ENCODE measurements around the gene ACAP1.
"Not testable (repeated sequence)": the region's sequence is repeated elsewhere in the genome, so short reads cannot be mapped to it uniquely, and the experiment has no call there.

ACAP1 gene

DNA sequence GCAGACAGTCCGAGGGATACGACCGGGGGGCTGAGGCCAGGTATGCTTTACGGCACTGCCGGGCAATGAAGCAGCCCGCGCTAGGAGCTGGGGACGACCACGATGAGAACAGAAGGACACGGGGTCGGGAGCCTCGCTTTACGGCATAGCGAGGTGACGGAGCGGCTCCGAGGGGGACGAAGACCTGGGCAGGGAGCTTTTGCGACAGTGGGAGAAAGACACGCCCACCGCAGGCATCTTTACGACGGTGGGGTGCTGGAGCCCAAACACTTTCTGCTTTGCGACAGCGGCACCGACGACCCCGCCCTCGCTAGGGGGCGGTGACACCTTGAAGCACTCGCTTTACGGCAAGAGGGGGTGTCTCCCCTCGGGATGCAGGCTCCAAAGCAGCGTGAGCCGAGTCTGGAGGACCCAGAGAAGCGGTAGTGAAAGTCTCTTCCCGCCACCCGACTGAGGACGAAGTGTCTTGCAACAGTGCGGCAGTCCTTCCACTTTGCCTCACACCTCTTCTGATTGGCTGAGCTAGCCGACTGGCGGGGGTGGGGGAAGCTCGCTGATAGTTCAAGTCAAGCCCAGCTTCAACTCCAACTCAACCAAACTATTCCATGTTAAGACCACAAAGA, 6.8 kb upstream of the ACAP1 start:
- H3K4me3 Mint-ChIP-seq = peak overlapping the region; percentile 94
- peaks cover 63% of the 10 kb centered on the region for H3K4me1 Mint-ChIP-seq
- CTCF ChIA-PET = interaction anchor here (0.9 to 2.0 kb wide), 11 partner anchors 9 to 358 kb away, joined by 3 to 7 read pairs (median 4); partner anchors contain the start of genes TMEM95 and TP53
- H3K27me3 Mint-ChIP-seq = no peaks in the 10 kb centered on the region
- DNase-seq = peak; percentile 98
- no peaks in the 10 kb centered on the region for H3K36me3 Mint-ChIP-seq
- H3K9me3 Mint-ChIP-seq = no peaks in the 10 kb centered on the region
- peak overlapping the region; percentile 96 for H3K27ac Mint-ChIP-seq

- Mint-ChIP-seq H3K4me3 (peak overlapping the region; percentile 94), H3K4me1 (peaks cover 67% of the 10 kb centered on the region), H3K36me3 (no peaks in the 10 kb centered on the region), H3K9me3 (no peaks in the 10 kb centered on the region), H3K27me3 (no peaks in the 10 kb centered on the region), H3K27ac (peak overlapping the region; percentile 96)
- DNase-seq = peak; percentile 87
- CTCF ChIA-PET = interaction anchor here (0.9 to 2.0 kb wide), 11 partner anchors 10 to 357 kb away, joined by 3 to 7 read pairs (median 4); partner anchors contain the start of genes TMEM95 and TP53
Observed at GRCh38 chr17:7329997-7330637, 6.2 kb upstream of the ACAP1 start.

- Mint-ChIP-seq H3K4me3 (peak overlapping the region; percentile 94), H3K4me1 (peaks cover 73% of the 10 kb centered on the region), H3K27ac (peak overlapping the region; percentile 58), H3K36me3 (no peaks in the 10 kb centered on the region), H3K9me3 (no peaks in the 10 kb centered on the region), H3K27me3 (no peaks in the 10 kb centered on the region)
- CTCF ChIA-PET = interaction anchor here (0.7 to 2.0 kb wide), 3 partner anchors 14 to 230 kb away, joined by 3 to 7 read pairs (median 4); no protein-coding TSS in a partner anchor
- no peak for DNase-seq
Observed at GRCh38 chr17:7330638-7331015, 5.7 kb upstream of the ACAP1 start.

DNA sequence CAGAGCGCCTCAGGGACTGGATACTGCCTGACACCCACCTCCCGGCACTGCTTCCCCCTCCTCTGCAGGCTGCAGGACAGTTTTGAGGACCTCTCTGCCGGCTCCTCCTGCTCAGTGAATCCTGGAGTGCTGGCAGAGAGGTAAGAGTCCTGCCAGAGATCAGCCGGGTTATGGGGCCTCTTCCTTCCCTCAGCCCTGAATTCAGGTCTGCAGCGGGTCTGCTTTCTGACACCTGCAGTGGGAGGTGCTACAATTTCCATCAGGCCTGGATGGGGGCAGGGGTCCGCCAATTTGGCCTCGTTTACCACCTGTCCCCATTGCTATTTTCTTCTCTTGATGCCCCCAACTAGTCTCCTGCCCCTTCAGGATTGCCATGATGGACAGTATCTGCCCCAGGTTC, 4.2 kb upstream of the ACAP1 start:
- peaks cover 79% of the 10 kb centered on the region for H3K4me1 Mint-ChIP-seq
- H3K27ac Mint-ChIP-seq = peak overlapping the region; percentile 86
- H3K4me3 Mint-ChIP-seq = peak overlapping the region; percentile 48
- H3K27me3 Mint-ChIP-seq = no peaks in the 10 kb centered on the region
- peaks cover 6% of the 10 kb centered on the region for H3K36me3 Mint-ChIP-seq
- no peak for DNase-seq
- H3K9me3 Mint-ChIP-seq = no peaks in the 10 kb centered on the region
- CTCF ChIA-PET = no interaction called here

DNA sequence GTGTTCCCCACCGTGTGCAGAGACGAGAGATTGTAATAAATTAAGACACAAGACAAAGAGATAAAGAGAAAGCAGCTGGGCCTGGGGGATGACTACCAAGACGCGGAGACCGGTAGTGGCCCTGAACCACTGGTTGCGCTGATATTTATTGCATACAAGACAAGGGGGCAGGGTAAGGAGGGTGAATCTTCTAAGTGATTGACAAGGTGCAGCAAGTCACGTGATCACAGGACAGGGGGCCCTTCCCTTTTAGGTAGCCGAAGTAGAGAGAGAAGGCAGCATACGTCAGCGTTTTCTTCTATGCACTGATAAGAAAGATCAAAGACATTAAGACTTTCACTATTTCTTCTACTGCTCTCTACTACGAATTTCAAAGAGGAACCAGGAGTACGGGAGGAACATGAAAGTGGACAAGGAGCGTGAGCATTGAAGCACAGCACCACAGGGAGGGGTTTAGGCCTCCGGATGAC, 3.7 kb upstream of the ACAP1 start:
- H3K9me3 Mint-ChIP-seq, CTCF ChIA-PET, H3K27me3 Mint-ChIP-seq: not testable (repeated sequence)
- peaks cover 79% of the 10 kb centered on the region for H3K4me1 Mint-ChIP-seq
- DNase-seq = peak; percentile 62
- H3K27ac Mint-ChIP-seq = peak overlapping the region; percentile 86
- peak overlapping the region; percentile 48 for H3K4me3 Mint-ChIP-seq
- H3K36me3 Mint-ChIP-seq = peaks cover 11% of the 10 kb centered on the region

DNA sequence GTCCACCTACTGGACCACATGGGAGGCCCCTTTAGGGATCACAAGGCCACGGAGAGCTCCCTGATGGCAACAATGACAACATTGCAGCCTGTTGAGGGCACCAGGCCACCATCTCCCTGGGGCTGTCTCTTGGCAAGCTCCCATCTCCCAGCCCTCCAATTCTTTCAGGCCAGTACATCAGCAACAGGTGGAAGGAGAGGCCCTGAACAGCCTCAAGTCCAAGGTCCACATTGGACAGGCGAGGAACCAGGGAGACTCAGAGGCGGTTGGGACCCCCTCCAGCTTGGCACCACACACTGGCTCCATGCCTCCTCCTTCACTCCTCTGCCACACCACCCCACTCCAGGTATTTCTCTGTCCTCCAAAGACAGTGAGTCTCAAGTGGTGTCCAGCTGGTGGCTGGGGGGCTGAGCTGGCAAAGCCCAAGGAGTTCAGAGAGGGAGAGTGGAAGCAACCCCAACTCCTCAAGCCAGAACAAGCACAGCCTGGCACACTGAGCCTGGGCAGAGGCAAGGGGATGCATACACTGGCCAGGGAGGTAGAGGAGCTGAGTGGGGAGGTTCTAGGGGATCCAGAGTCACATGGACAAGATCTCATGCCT, 1.3 kb upstream of the ACAP1 start:
- Mint-ChIP-seq H3K27me3 (no peaks in the 10 kb centered on the region), H3K27ac (no peak overlapping the region), H3K36me3 (peaks cover 23% of the 10 kb centered on the region), H3K4me1 (peaks cover 76% of the 10 kb centered on the region), H3K9me3 (no peaks in the 10 kb centered on the region), H3K4me3 (peak overlapping the region; percentile 88)
- no peak for DNase-seq
- CTCF ChIA-PET = interaction anchor here (1.3 to 6.3 kb wide), 3 partner anchors 9 to 39 kb away, joined by 3 to 54 read pairs (median 29); no protein-coding TSS in a partner anchor

GRCh38 chr17:7335765-7336164, 564 bp upstream of the ACAP1 start:
- Mint-ChIP-seq H3K27ac (peak overlapping the region; percentile 95), H3K4me1 (peaks cover 76% of the 10 kb centered on the region), H3K4me3 (peak overlapping the region; percentile 88), H3K36me3 (peaks cover 28% of the 10 kb centered on the region)
- H3K27me3 Mint-ChIP-seq, H3K9me3 Mint-ChIP-seq, DNase-seq: not testable (repeated sequence)
- CTCF ChIA-PET = interaction anchor here (0.9 to 6.3 kb wide), 12 partner anchors 10 to 101 kb away, joined by 3 to 54 read pairs (median 9); partner anchors contain the start of genes GPS2, NLGN2 and TMEM95

- Mint-ChIP-seq H3K36me3 (peaks cover 39% of the 10 kb centered on the region), H3K4me3 (peak overlapping the region; percentile 88), H3K27ac (peak overlapping the region; percentile 95), H3K4me1 (peaks cover 66% of the 10 kb centered on the region)
- not testable (repeated sequence) for H3K27me3 Mint-ChIP-seq, H3K9me3 Mint-ChIP-seq, DNase-seq
- CTCF ChIA-PET = interaction anchor here (1.2 to 6.3 kb wide), 9 partner anchors 8 to 223 kb away, joined by 5 to 54 read pairs (median 13); partner anchors contain the start of genes GPS2 and TMEM95
Observed at GRCh38 chr17:7337600-7337999, 1.3 kb downstream of the ACAP1 start.

DNA sequence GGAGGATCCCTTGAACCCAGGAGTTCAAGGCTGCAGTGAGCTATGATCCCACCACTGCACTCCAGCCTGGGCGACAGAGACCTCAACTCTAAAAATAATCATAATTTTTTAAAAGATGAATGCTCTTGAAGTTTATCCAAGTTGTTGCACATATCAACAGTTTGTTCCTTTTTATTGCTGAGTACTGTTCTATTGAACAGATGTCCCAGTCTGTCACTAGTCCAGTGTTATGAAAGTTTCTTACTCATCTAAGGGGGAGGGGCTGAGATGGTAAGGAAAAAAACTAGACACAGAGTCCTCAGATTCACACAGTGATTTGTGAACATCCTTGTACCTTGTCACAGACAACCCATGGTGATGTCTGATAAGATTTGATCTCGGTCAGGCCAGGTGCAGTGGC, 3.9 kb downstream of the ACAP1 start:
- no peak overlapping the region for H3K4me3 Mint-ChIP-seq
- DNase-seq = no peak
- H3K4me1 Mint-ChIP-seq = peaks cover 52% of the 10 kb centered on the region
- peaks cover 56% of the 10 kb centered on the region for H3K36me3 Mint-ChIP-seq
- H3K9me3 Mint-ChIP-seq = no peaks in the 10 kb centered on the region
- H3K27ac Mint-ChIP-seq = no peak overlapping the region
- CTCF ChIA-PET = interaction anchor here (2.0 to 6.3 kb wide), 2 partner anchors 15 to 27 kb away, joined by 4 to 54 read pairs; no protein-coding TSS in a partner anchor
- no peaks in the 10 kb centered on the region for H3K27me3 Mint-ChIP-seq

GRCh38 chr17:7341842-7342241, 5.5 kb downstream of the ACAP1 start:
- Mint-ChIP-seq H3K36me3 (peaks cover 64% of the 10 kb centered on the region), H3K9me3 (no peaks in the 10 kb centered on the region), H3K27me3 (no peaks in the 10 kb centered on the region), H3K27ac (peak overlapping the region; percentile 28), H3K4me1 (peaks cover 41% of the 10 kb centered on the region), H3K4me3 (no peak overlapping the region)
- CTCF ChIA-PET = interaction anchor here (1.1 to 2.0 kb wide), 4 partner anchors 12 to 28 kb away, joined by 4 to 7 read pairs (median 5); partner anchors contain the start of gene NEURL4
- DNase-seq = no peak

DNA sequence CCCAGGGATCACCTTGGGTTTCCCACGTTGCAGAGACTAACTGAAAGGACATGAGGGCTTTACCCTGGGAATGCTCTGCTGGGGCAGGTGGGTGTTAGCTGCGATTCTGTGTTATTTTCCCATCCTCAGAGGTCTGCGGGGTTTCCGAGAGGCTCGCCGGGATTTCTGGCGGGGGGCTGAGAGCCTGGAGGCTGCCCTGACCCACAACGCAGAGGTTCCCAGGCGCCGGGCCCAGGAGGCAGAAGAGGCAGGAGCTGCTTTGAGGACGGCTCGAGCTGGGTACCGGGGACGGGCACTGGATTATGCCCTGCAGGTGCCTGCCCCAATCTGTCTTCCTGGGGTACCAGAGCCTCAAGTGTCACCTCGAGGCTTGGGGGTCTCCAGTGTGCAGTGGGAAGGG, 6.9 kb downstream of the ACAP1 start:
- Mint-ChIP-seq H3K36me3 (peaks cover 63% of the 10 kb centered on the region), H3K27ac (no peak overlapping the region), H3K4me1 (peaks cover 36% of the 10 kb centered on the region)

DNA sequence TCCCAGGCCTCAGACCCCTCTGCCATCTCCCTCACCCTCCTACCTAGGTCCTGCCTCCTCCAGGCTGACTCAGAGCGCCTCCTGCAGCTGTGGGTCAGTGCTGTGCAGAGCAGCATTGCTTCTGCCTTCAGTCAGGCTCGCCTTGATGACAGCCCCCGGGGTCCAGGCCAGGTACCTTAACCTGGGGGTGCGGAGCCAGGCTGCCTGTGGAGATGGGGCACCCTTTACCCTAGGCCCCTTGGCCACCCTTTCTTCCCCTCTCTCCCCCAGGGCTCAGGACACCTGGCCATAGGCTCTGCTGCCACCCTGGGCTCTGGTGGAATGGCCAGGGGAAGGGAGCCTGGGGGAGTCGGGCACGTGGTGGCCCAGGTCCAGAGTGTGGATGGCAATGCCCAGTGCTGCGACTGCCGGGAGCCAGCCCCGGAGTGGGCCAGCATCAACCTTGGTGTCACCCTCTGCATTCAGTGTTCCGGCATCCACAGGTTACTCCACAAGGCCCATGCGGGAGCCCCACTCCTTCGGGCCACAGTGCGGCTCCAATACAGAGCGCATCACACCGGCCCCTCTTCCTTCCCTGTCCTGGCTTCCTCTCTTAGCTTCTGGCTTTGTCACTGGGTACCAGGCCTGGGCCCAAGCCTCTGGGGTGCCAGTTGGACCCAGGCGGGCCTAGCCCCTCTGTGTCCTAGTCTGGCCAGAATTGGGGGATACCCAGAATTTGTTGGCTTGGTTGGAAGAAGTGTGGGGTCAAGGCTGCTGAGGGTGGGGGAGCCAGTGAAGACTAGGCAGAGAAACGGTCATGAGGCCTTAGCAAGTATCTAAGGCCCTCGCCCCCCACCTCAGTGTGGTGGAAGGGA, 10.7 kb downstream of the ACAP1 start:
- CTCF ChIA-PET = interaction anchor here (2.9 to 4.1 kb wide), 2 partner anchors 10 to 22 kb away, joined by 13 to 29 read pairs; partner anchors contain the start of gene ACAP1
- Mint-ChIP-seq H3K27ac (no peak overlapping the region), H3K36me3 (peaks cover 68% of the 10 kb centered on the region), H3K27me3 (peaks cover 4% of the 10 kb centered on the region), H3K4me1 (peaks cover 43% of the 10 kb centered on the region), H3K4me3 (no peak overlapping the region), H3K9me3 (no peaks in the 10 kb centered on the region)
- no peak for DNase-seq

More for the DNA sequence above, 6.9 kb downstream of the ACAP1 start:
- CTCF ChIA-PET = interaction anchor here (1.9 to 4.1 kb wide), 2 partner anchors 13 to 18 kb away, joined by 7 to 29 read pairs; no protein-coding TSS in a partner anchor
- Mint-ChIP-seq H3K9me3 (no peaks in the 10 kb centered on the region), H3K27me3 (no peaks in the 10 kb centered on the region), H3K4me3 (no peak overlapping the region)
- DNase-seq = no peak

Data from activated naive CD4-positive, alpha-beta T cell treated with anti-CD3 and anti-CD28 coated beads, Interleukin-2, amount 10 ng/mL, durations not matched to agents 7 days and 5 days (primary cell).